GDM1 (cell line): ENCODE results near the gene LILRB3.
"Not testable (repeated sequence)": the region's sequence is repeated elsewhere in the genome, so short reads cannot be mapped to it uniquely, and the experiment has no call there.

Experiments
- DNase-seq: peaks from one replicate; lab custom pipeline; 2025; lab: John Stamatoyannopoulos, UW

Gene LILRB3

DNA sequence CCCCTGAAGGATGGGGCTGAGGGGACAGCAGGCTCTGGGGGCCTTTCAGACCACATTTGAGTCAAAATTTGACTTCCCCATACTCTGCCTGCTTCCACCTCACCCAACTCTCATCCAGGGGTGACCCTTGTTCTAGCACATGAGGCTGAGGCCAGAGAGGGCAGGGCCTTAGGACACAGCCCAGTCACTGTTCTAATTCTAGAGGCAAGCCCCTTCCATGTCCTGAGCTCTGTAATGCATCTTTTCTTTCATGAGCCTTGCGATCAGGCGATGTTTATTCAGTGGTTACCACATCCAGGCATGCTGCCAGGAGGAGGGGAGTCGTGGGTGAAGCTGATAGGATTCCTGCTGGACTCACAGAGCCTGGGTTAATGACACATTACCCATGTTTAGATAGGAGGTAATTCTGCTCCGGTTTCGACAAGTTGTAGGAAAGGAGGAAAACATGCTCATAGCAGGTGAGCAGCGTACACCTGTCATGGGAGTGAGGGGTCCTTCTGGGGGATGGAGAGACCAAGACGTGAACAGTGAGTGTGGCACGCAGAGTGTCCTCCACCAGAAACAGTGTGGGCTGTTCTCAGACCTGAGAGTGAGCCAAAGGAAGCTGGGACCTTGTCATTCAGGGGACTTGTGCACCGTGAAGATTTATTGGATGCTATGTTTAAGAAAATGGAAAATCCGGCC, 12.9 kb downstream of the LILRB3 start:
- peak; percentile 72 for DNase-seq

DNA sequence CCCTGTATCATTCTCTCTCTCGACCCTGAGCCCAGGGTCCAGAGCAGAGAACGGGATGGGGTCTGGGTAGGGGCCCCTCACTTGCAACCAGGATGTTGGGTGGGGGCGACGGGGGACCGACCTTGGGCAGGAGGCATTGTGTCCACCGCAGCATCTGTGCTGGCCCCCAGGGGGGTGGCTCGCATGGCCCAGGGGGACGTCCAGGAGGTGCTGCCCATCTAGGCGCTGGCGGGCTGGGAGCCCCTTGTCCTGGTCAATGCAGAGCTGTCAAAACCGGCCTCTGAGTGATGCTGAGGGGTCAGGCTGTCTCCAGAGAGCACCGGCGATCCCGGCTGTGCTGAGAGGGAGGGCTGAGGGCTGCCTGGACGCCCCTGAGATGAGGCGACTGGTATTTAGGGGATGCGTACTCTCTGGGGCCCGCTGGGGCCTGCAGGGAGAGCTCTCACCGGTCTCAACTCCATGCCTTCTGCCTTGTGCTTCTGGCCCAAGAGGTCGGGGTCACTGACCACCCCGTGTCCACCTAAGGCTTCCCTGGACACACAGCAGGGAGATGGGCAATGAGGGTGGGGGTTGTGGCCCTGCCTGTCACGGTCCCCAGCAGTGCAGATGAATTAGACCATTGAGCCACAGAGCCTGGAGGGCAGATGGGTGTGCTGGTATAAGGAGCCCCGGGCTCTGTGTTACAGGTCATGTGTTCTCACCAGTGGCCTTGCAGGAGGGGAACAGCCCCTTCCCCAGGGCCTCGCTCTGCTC, 13.6 kb downstream of the LILRB3 start:
- DNase-seq, result no peak

DNA sequence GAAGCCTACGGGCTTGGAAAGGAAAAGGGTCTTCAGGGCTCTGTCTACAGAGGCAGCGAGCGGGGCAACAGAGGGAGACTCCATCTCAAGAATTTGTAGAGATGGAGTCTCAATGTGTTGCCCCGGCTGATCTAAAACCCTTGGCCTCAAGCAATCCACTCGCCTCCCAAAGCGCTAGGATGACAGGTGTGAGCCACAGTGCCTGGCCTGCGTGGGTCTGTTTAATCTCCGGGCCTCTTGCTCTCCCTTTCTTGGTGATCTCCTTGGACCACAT, 14.1 kb downstream of the LILRB3 start:
- no peak for DNase-seq

DNA sequence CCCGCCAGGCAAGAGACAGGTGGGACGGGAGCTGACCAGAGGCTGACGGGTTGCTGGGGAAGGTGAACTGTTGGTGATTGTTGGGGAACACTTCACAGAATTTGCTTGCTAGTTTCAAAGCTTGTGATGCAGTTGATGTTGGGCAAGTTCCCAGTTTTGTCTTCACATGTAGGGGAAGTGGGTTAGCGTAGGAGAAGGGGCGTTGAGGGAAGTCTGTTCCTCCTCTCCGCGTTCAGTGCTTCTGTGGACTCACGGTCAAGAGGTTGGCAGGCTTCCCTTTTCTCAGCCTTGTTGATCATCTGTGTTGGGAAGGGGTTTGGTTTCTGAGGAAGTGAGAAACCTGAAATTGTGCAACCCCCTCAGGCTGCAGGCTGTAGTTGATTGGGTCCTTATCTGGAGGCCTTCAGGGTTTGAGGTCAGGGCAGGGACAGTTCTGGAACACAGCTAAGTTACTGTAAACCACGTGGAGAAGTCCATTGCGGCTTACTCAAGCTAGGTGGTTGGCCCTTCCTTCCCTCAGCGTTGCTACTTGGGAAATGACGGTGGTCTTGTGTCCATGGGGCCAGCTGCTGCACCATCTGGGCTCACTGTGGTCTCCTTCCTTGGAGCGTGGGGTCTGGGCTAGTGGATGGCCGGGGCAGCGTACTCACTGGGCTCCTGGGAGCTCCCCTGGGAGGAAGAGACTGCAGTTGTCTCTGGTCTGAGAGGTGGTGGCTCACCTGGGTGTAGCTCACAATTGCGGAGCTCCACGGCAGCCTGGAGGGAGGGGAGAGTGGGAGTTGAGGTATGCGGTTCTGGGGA, 14.6 kb downstream of the LILRB3 start:
- DNase-seq, result peak; percentile 97

DNA sequence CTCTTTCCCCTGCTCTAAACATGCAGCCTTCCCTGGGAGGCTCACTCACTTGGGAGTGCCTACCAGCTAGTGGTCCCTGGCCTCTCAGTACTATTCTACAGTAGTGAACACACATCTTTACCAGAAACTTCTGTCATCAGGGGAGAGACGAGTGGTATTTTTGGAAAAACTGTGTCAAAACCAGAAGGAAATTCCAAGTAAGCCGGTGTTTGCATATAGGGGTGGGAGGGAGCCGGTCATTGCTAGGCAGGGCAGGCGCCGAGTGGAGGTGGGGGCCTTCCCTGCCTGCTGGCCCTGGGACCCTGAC, 15.2 kb downstream of the LILRB3 start:
- DNase-seq, result no peak

DNA sequence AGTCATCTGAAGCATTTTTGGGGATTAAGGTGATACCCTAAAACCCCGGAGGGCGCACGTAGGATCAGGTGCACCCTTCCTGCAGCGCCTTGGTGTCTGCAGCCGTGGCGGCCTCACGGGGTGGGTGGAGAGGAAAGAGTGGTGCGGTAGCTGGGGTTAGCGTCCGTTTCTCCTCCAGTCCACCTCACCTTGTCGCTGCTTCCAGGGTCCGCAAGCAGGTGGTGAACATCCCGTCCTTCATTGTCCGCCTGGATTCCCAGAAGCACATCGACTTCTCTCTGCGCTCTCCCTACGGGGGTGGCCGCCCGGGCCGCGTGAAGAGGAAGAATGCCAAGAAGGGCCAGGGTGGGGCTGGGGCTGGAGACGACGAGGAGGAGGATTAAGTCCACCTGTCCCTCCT, 15.6 kb downstream of the LILRB3 start:
- not testable (repeated sequence) for DNase-seq

DNA sequence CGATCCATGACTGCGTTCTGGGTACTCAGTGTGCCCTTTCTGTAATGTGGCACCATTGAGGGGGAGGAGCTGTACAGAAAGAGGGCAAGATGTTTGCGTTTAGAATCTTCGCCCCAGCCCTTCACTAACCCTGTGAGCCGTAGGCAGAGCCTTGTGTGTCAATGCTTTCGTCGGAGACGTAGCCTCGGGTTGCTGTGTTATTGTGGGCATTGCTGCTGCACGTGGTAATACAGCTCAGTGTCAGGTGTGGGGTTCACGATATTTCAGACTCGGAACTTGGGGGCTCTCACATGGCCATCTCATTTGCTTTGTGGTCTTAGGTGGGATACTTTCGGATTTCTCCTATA, 16.0 kb downstream of the LILRB3 start:
- no peak for DNase-seq

DNA sequence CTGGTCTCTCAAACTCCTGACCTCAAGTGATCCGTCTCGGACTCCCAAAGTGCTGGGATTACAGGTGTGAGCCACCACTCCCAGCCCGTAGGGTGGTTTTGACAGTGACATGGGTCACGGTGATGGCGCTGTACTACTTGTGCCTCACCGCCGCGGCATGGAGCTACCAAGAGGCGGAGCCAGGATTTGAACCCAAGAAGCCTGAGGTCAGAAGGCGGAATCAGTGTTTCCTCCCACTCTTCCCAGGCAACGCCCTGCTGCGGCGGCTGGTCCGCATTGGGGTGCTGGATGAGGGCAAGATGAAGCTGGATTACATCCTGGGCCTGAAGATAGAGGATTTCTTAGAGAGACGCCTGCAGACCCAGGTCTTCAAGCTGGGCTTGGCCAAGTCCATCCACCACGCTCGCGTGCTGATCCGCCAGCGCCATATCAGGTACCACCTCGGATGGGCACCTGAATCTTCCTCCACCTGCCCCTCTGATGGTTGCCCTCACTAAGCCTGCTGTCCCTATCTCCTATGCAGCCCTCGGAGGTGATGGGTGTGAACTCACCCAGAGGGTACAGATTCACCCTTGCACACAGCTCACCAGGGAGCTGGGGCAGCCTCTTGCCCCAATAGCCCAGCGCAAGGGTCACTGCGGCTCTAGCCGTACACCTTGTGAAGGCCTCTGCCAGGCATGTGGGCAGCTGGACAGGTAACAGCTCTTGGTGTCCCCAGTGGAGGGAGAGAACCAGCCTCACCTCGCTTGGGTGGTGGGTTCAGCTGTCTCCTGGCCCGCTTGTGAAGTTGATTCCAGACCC, 16.6 kb downstream of the LILRB3 start:
- no peak for DNase-seq

DNA sequence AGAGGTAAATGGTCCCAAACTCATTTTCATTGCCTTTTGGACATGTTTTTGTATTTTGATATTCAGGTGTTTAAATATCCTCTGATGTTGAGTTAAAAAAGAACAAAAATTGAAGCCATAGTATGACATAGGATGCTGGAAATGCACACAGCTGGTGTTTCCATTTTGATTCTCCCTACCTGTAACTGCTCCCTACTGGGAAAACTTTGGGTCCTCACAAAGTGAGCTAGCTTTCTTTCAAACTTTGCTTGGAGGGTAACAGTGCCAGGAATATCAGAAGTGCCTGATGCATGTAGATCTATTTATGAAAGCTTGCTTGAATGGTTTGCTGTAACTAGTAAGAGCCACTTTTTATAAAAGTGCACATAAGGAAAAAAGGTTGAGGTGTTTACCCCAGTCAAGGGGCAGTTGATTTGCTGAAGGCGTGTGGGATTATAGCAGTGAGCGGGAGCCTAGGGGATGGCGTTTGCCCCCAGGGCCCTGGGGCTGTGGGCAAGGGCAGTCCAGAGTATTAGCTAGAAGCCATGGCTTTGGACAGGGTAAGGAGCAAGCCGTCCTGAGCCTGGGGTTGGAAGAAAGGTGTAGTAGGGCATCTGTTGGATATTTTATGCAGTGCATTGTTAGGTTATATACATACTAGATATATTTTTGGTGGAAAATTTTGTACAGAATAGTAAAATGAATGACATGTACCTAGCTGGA, 17.9 kb downstream of the LILRB3 start:
- DNase-seq, result no peak

DNA sequence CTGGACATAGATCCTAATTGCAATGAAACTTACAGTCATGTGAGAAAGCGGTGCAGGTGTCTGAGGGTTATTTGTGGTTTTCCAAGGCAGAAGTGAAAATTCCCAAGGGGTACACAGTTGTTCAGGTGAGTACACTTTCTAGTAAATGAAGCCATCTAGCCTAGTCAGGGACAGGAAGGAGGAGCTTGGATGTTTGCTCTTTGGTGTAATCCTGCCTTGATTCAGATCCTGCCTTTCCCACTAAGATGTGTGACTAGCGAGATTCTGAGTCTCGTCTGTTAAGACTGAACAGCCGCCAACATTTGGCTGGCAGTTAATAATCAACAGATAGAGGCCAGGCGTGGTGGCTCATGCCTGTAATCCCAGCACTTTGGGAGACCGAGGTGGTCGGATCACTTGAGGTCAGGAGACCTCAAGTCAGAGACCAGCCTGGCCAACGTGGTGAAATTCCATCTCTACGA, 19.6 kb downstream of the LILRB3 start:
- no peak for DNase-seq

DNA sequence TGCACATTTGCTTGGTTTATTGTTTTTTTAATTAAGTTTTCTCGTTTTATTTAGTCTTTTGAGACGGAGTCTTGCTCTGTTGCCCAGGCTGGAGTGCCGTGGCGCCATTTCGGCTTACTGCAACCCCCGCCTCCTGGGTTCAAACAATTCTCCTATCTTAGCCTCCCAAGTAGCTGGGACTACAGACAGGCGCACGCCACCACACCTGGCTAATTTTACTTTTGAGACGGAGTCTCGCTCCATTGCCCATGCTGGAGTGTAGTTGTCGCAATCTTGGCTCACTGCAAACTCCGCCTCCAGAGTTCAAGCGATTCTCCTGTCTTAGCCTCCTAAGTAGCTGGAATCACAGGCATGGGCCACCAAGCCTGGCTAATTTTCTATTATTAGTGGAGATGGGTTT, 20.8 kb downstream of the LILRB3 start:
- no peak for DNase-seq

DNA sequence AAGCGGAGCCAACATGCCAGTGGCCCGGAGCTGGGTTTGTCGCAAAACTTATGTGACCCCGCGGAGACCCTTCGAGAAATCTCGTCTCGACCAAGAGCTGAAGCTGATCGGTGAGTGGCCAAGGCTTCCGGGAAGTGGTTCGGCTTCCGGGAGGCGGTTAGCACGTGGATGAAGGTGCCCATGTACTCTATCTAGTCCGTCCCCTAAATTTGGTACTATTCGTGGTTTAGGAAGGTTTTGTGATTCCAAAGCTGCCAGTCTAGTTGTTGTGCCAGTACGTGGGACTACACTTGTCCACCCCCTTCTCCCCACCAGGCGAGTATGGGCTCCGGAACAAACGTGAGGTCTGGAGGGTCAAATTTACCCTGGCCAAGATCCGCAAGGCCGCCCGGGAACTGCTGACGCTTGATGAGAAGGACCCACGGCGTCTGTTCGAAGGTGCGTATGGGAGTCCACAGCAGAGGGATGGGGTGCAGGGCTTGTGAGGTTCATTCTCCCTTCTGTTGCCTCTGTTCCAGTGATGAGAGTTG, 21.6 kb downstream of the LILRB3 start:
- no peak for DNase-seq

DNA sequence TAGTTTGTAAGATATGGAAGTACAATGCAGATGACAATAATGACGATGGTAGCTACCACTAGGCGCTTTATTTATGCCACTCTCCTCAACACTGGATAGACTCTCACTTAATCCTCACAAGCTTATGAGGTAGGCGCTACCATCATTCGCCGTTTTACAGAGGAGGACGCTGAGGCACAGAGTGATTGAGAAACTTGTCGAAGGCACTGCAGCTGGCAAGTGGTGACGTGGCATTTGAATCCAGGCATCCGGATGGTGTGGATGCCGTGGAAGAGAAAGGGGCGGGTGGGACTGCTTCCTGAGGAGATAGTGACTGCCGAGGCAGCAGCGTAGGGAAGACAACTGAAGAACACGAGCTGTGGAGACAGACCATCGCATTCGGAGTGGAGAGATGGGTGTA, 23.4 kb downstream of the LILRB3 start:
- DNase-seq, result no peak

DNA sequence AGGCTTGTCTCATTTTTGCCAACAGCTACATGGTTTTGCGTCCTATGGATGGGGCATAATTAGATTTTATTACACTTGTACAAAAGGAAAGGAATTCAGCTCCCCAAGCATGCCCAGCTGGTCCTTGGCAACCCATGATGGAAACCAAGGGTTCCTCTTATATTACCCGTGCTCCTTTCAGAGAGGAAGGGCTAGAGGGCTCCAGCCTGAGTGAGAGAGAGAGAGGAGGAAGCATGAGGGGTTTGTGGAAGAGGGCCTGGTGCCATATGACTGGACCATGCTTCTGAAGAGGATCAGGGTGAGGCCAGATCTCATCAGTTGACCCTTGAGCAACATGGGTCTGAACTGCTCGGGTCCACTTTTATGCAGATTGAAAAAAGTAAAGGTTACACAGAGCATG, 25.7 kb downstream of the LILRB3 start:
- DNase-seq, result no peak

DNA sequence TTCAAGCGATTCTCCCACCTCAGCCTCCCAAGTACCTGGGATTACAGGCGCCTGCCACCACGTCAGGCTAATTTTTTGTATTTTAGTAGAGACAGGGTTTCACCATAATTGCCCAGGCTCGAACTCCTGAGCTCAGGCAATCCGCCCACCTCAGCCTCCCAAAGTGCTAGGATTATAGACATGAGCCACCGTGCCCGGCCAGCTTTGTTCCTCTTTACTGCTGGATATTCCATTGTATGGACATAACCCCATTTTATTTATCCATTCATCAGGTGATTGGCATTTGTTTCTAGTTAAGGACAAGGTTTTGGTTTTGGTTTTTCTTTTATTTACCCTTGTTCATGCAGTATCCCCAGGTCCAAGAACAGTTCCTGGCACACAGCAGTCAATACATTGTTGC, 26.3 kb downstream of the LILRB3 start:
- no peak for DNase-seq

DNA sequence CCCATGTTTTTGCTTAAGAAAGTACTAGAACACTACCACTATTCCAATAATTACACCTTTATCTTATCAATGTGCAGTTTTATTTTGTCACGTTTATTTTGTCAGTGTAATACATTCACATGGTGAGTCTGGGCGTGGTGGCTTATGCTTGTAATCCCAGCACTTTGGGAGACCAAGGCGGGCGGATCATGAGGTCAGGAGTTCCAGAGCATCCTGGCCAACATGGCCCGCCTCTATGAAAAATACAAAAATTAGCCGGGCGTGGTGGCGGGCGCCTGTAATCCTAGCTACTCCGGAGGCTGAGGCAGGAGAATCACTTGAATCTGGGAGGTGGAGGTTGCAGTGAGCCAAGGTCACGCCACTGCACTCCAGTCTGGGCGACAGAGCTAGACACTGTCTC, 28.3 kb downstream of the LILRB3 start:
- DNase-seq, result not testable (repeated sequence)

DNA sequence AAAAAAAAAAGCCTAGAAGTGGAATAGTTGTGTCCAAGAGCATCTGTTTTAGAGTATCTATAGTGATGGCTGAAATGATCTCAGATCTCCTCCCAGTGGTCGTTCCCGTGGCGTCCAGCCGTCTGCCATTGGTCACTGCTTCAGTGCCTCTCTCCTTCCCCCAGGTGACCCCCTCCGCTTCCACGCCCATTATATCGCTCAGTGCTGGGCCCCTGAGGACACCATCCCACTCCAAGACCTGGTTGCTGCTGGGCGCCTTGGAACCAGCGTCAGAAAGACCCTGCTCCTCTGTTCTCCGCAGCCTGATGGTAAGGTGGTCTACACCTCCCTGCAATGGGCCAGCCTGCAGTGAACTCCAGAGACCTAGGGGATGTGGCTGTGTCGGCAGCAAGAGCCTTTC, 29.8 kb downstream of the LILRB3 start:
- DNase-seq, result no peak

DNA sequence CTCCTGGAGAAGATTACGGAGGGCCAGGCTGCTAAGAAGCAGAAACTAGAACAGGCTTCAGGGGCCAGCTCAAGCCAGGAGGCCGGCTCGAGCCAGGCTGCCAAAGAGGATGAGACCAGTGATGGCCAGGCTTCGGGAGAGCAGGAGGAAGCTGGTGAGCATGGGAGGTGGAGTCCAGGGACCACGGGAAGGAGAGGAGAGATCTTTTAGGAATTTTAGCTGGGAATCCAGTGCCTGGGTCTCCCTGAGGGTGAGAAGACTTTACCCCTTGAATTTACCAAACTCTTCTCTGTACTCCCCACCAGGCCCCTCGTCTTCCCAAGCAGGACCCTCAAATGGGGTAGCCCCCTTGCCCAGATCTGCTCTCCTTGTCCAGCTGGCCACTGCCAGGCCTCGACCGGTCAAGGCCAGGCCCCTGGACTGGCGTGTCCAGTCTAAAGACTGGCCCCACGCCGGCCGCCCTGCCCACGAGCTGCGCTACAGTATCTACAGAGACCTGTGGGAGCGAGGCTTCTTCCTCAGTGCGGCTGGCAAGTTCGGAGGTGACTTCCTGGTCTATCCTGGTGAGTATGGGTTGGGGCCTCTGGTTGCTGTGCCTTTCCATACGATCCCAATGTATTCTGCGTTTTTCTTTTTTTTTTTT, 30.9 kb downstream of the LILRB3 start:
- DNase-seq, result no peak

DNA sequence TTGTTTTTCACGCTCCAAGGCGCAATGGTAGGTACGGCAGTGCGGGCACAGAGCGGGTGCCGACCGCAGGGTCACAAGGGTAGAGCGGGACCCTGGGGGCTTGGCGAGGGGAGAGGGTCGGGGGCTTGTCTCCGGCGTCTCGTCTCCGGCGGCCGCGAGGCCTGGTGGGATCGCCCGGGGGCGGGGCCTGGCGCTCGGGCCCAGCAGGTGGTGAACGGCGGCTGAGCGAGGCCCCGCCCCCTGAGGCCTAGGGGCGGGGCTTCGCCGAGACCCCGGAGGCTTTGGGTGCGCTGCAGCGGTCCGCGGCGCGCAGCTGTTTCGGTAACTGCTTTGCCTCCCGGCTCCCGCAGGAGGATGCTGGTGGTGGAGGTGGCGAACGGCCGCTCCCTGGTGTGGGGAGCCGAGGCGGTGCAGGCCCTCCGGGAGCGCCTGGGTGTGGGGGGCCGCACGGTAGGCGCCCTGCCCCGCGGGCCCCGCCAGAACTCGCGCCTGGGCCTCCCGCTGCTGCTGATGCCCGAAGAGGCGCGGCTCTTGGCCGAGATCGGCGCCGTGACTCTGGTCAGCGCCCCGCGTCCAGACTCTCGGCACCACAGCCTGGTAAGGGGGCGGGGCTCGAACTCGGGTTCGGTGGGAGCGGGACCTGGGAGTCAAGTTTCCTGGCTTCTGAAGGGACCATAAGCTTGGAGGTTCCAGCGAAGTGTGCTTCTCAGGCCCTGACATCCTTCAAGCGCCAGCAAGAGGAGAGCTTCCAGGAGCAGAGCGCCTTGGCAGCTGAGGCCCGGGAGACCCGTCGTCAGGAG, 31.6 kb downstream of the LILRB3 start, which contains the start of gene TSEN34:
Gene TSEN34 (plus strand): TSS at position 298 of the 800 bp plus-strand sequence. CDS start 57 bp downstream, at position 355.
- peak; percentile 88 for DNase-seq

DNA sequence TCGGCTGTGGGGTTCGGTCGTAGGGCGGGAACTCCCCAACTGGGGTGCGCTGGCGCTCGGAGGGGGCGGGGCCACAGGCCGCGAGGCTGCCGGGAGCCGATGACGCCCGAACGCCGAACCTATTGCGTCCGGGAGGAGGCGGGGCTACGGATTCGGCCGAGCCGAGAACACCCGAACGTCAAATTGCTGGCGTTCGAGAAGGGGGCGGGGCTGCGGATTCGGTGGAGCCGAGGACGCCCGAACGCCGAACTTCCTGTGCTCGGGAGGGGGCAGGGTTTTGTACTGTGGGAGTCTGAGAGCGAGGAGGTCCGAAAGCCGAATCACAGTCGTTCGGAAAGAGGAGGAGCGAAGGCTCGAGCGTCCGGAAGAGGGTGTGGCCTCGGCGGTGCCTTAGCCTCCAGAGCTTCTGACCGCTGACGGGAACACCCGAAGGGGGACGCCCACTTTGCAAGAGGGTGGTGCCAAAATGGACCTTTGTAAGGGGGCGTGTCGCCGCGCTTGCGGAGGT, 32.2 kb downstream of the LILRB3 start:
- DNase-seq, result peak; percentile 99
